HCT116 (cell line): ENCODE measurements around the gene TEPSIN.

Experiments
- CTCF ChIP-seq, 3 experiments: fragments of 200-600 bp in 1 of 3; sonication (generic) in 1 of 3; IDR thresholded peaks in 2 of 3; conservative IDR thresholded peaks in 1 of 3; 2 replicates each; pipeline ENCODE4 v1.5.1; 2012 to 2017; ENCODE audit warnings: low read depth in 2 of 3, low read length in 2 of 3, antibody characterized with exemption in 1 of 3, borderline replicate concordance in 1 of 3, control low read depth in 1 of 3, mild to moderate bottlenecking in 1 of 3, mixed read lengths in 1 of 3, mixed run types in 1 of 3, moderate library complexity in 1 of 3; ENCODE audit not compliant: insufficient read depth in 1 of 3
- EGR1 ChIP-seq: IDR thresholded peaks from 2 replicates; pipeline ENCODE4 v1.6.1; 2012; ENCODE audit warnings: low read depth
- EZH2 ChIP-seq: fragments of 200-600 bp; sonication (generic); IDR thresholded peaks from 2 replicates; pipeline ENCODE4 v1.6.1; 2017; ENCODE audit warnings: antibody characterized with exemption, mixed run types
- EZH2phosphoT487 ChIP-seq: fragments of 200-600 bp; IDR thresholded peaks from 2 replicates; pipeline ENCODE4 v1.6.1; 2018; ENCODE audit warnings: antibody characterized with exemption, borderline replicate concordance
- POLR2A ChIP-seq: IDR thresholded peaks from 2 replicates; pipeline ENCODE4 v1.7.0; 2011; ENCODE audit warnings: borderline replicate concordance; ENCODE audit not compliant: insufficient read depth, insufficient read length; ENCODE audit errors: extremely low read depth
- POLR2AphosphoS5 ChIP-seq: IDR thresholded peaks from 2 replicates; pipeline ENCODE4 v1.6.1; 2011; ENCODE audit warnings: mild to moderate bottlenecking, low read depth, low read length, moderate library complexity
- RAD21 ChIP-seq: IDR thresholded peaks from 2 replicates; pipeline ENCODE4 v1.6.1; 2012; ENCODE audit warnings: low read depth, mild to moderate bottlenecking
- REST ChIP-seq: IDR thresholded peaks from 2 replicates; pipeline ENCODE4 v1.6.1; 2012; ENCODE audit warnings: low read depth
- SP1 ChIP-seq: IDR thresholded peaks from 2 replicates; pipeline ENCODE4 v1.6.1; 2012; ENCODE audit warnings: low read depth
- SRF ChIP-seq: IDR thresholded peaks from 2 replicates; pipeline ENCODE4 v1.6.1; 2012; ENCODE audit warnings: low read depth
- TCF7L2 ChIP-seq: IDR thresholded peaks from 2 replicates; pipeline ENCODE4 v1.7.0; 2011; ENCODE audit warnings: borderline replicate concordance, inconsistent platforms; ENCODE audit not compliant: insufficient read depth, insufficient read length; ENCODE audit errors: extremely low read depth
- YY1 ChIP-seq: IDR thresholded peaks from 2 replicates; pipeline ENCODE4 v1.6.1; 2011; ENCODE audit warnings: low read length, low read depth, moderate library complexity, mild to moderate bottlenecking; ENCODE audit not compliant: insufficient replicate concordance; ENCODE audit errors: extremely low read depth
- ZNF274 ChIP-seq: fragments of 200-500 bp; sonication (Bioruptor generic); IDR thresholded peaks from 2 replicates; pipeline ENCODE4 v1.6.1; 2014; ENCODE audit warnings: mild to moderate bottlenecking, low read depth, low read length, inconsistent platforms
- TF ChIP-seq, protein P1 (sequence below): IDR thresholded peaks from 2 replicates; pipeline ENCODE4 v1.6.1; 2011; ENCODE audit warnings: mild to moderate bottlenecking, low read length, moderate library complexity; ENCODE audit not compliant: insufficient replicate concordance; ENCODE audit errors: extremely low read depth

DNA sequence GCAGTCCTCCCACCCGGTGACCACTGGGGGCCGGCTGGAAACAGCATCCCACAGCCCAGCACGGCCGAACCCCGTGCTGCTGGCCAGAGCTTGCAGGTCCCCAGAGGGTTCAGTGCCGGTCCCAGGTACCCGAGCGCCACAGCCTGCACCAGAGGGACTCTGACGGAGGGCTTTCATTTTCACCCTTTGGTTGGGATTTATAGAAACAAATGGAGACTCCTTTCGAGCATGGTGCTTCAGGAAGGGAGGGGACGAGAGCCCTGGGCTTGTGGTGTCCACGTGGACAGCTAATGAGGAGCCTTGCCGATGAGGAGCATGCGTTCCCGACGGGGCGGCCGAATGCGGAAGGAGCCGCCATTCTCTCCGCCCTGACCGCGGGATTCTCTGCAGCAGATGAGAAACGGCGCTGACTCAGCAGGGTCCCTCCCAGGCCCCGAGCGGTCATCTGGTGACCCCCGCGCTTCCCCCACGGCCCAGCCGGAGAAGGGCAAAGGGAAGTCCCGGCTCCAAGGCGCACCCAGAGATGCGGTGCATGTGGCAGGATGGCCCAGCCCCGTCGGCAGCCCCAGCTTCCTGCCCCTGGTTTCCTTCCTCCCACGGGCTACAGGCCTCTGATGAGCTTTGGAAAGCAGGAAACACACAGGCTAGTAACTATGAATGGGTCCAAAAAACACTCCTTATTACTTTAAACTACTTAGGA is 46.5 kb upstream of the TEPSIN start:
- no peak for TF ChIP-seq YY1
- TF ChIP-seq EGR1 = no peak
- TF ChIP-seq POLR2A = no peak
- no peak for TF ChIP-seq CTCF (IDR thresholded peaks at IDR 0.05 in 2 of 3, conservative IDR thresholded peaks at IDR 0.05 in 1 of 3; ENCODE audit: borderline replicate concordance in 1 of 3, insufficient read depth in 1 of 3, low read depth in 2 of 3, low read length in 2 of 3)
- TF ChIP-seq EZH2 = no peak
- no peak for TF ChIP-seq POLR2AphosphoS5
- no peak for TF ChIP-seq SRF
- TF ChIP-seq ZNF274 = no peak
- no peak for TF ChIP-seq SP1
- TF ChIP-seq EZH2phosphoT487 = no peak
- no peak for TF ChIP-seq REST
- TF ChIP-seq TCF7L2 = no peak
- TF ChIP-seq, protein P1, sequence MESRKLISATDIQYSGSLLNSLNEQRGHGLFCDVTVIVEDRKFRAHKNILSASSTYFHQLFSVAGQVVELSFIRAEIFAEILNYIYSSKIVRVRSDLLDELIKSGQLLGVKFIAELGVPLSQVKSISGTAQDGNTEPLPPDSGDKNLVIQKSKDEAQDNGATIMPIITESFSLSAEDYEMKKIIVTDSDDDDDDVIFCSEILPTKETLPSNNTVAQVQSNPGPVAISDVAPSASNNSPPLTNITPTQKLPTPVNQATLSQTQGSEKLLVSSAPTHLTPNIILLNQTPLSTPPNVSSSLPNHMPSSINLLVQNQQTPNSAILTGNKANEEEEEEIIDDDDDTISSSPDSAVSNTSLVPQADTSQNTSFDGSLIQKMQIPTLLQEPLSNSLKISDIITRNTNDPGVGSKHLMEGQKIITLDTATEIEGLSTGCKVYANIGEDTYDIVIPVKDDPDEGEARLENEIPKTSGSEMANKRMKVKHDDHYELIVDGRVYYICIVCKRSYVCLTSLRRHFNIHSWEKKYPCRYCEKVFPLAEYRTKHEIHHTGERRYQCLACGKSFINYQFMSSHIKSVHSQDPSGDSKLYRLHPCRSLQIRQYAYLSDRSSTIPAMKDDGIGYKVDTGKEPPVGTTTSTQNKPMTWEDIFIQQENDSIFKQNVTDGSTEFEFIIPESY = no peak
- no peak for TF ChIP-seq RAD21
